Measurements from ENCODE around the gene NSUN5.
"Not testable (repeated sequence)": the region's sequence is repeated elsewhere in the genome, so short reads cannot be mapped to it uniquely, and the experiment has no call there.

The NSUN5 gene

GRCh38 chr7:73277210-73277609 is 31.4 kb downstream of the NSUN5 start:
- not testable (repeated sequence) for DNase-seq (ENCODE audit: low read depth)

GRCh38 chr7:73267813-73268212 is 40.8 kb downstream of the NSUN5 start:
- DNase-seq (ENCODE audit: low read depth), result not testable (repeated sequence)

DNA sequence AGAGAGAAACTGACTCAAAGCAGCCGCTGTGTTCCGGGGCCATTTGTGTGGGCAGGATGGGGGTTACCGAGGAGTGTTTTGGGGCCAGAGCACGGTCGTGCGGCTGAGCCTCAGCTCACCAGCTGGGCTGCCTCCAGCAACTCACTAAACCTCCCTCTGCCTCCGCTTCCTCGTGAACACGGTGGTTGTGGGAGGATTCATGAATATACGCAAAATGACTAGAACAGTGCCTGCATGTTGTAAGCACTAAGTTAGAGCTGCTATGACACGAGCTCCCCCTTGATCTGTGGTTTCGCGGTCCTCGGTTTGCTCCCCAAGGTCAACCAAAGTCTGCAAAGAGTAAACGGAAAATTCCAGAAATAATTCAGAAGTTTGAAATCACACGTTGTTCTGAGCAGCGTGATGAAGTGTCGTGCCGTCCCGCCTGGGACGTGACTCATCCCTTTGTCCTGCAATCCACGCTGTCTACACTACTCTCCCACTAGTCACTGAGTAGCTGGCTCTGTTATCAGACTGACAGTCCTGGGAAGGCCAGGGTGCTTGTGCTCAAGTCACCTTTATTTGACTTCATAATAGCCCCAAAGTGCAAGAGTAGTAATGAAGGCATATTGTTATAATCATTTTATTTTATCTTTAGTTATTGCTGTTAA is 41.8 kb downstream of the NSUN5 start:
- not testable (repeated sequence) for DNase-seq (ENCODE audit: low read depth)

GRCh38 chr7:73262416-73262815 is 46.2 kb downstream of the NSUN5 start:
- not testable (repeated sequence) for DNase-seq (ENCODE audit: low read depth)
